IMR-90 (cell line): Measurements from ENCODE around the gene PDE4B. TPM values are rescaled to one million over a fixed set of nuclear protein-coding genes. Genes with fewer than 3 reads are reported as not detected.

Experiments used
- ATAC-seq: fragments of 200-7000 bp; cut with Tn5 transposase; 2 replicates; pipeline ENCODE4 v1.9.1; 2020; ENCODE audit warnings: low read depth, mild to moderate bottlenecking, moderate library complexity
- BruUV-seq: library from RNA; stranded (reverse); fragments of 400-500 nt; replicated peaks from 2 replicates; lab custom pipeline; 2021; lab: Mats Ljungman, UMichigan
- CTCF ChIA-PET: fragments of 300-600 bp; formaldehyde crosslinking; extraction: SDS; loops from one replicate; lab custom pipeline; 2021; ENCODE audit warnings: antibody characterized with exemption; lab: Yijun Ruan, JAX
- POLR2A ChIA-PET: fragments of 300-600 bp; sonication (Branson Sonifier 250); formaldehyde crosslinking; loops from one replicate; lab custom pipeline; 2022; ENCODE audit warnings: antibody characterized with exemption; ENCODE audit not compliant: unreplicated experiment; lab: Charles Lee
- DNase-seq: peaks from one replicate; pipeline ENCODE4 v3.0.0; 2013
- H2AFZ ChIP-seq: replicated peaks from 2 replicates; pipeline ENCODE3; 2013; ENCODE audit warnings: low read length, mild to moderate bottlenecking; ENCODE audit not compliant: poor library complexity
- H2AK5ac ChIP-seq: 2 replicates; pipeline ENCODE4 v1.6.1; 2013; ENCODE audit warnings: low read depth, low read length, inconsistent platforms
- H2AK9ac ChIP-seq: replicated peaks from 2 replicates; pipeline ENCODE3; 2013; ENCODE audit warnings: mild to moderate bottlenecking, low read depth, low read length, moderate library complexity; ENCODE audit not compliant: poor library complexity
- H2BK120ac ChIP-seq: 2 replicates; pipeline ENCODE4 v1.6.1; 2013; ENCODE audit warnings: low read depth, low read length, inconsistent platforms
- H2BK15ac ChIP-seq: 3 replicates; pipeline ENCODE4 v1.6.1; 2013; ENCODE audit warnings: low read depth, low read length, inconsistent platforms
- H2BK20ac ChIP-seq: 2 replicates; pipeline ENCODE4 v1.6.1; 2013; ENCODE audit warnings: low read depth, mild to moderate bottlenecking, inconsistent platforms, low read length, moderate library complexity
- H2BK5ac ChIP-seq: 2 replicates; pipeline ENCODE4 v1.6.1; 2013; ENCODE audit warnings: mild to moderate bottlenecking, low read depth, low read length, inconsistent platforms; ENCODE audit not compliant: poor library complexity, severe bottlenecking
- H3K14ac ChIP-seq: replicated peaks from 2 replicates; pipeline ENCODE4 v1.6.1; 2013; ENCODE audit warnings: low read depth, low read length, inconsistent platforms
- H3K18ac ChIP-seq: 2 replicates; pipeline ENCODE4 v1.6.1; 2013; ENCODE audit warnings: low read depth, low read length, control low read depth
- H3K23ac ChIP-seq: 2 replicates; pipeline ENCODE4 v1.6.1; 2013; ENCODE audit warnings: low read depth, low read length, inconsistent platforms
- H3K27ac ChIP-seq: 2 replicates; pipeline ENCODE4 v1.5.1; 2013; ENCODE audit warnings: mild to moderate bottlenecking, control low read depth, low read length; ENCODE audit not compliant: insufficient read depth
- H3K27me3 ChIP-seq: 2 replicates; pipeline ENCODE4 v1.6.1; 2013; ENCODE audit warnings: low read length; ENCODE audit not compliant: control insufficient read depth, insufficient read depth
- H3K36me3 ChIP-seq: 2 replicates; pipeline ENCODE4 v1.6.1; 2013; ENCODE audit warnings: low read length, mixed read lengths; ENCODE audit not compliant: control insufficient read depth, insufficient read depth
- H3K4ac ChIP-seq: 2 replicates; pipeline ENCODE4 v1.6.1; 2013; ENCODE audit warnings: low read depth, low read length, inconsistent platforms
- H3K4me1 ChIP-seq: 2 replicates; pipeline ENCODE4 v1.6.1; 2013; ENCODE audit warnings: low read length, mixed read lengths; ENCODE audit not compliant: control insufficient read depth, insufficient read depth
- H3K4me2 ChIP-seq: 2 replicates; pipeline ENCODE4 v1.6.1; 2013; ENCODE audit warnings: low read depth, mild to moderate bottlenecking, control low read depth, low read length, moderate library complexity
- H3K4me3 ChIP-seq: 2 replicates; pipeline ENCODE4 v1.5.1; 2013; ENCODE audit warnings: low read depth, mild to moderate bottlenecking, control low read depth, low read length, moderate library complexity; ENCODE audit not compliant: insufficient read depth
- H3K56ac ChIP-seq: 2 replicates; pipeline ENCODE4 v1.6.1; 2013; ENCODE audit warnings: low read length, inconsistent platforms; ENCODE audit not compliant: insufficient read depth; ENCODE audit errors: extremely low read depth
- H3K79me1 ChIP-seq, 2 experiments: 2 replicates each; pipeline ENCODE4 v1.6.1; 2013; ENCODE audit warnings: low read length in 2 of 2, inconsistent platforms in 1 of 2, low read depth in 1 of 2
- H3K9ac ChIP-seq: 2 replicates; pipeline ENCODE4 v1.6.1; 2013; ENCODE audit warnings: low read depth, low read length, control low read depth
- H3K9me1 ChIP-seq: 2 replicates; pipeline ENCODE4 v1.6.1; 2013; ENCODE audit warnings: low read length, inconsistent platforms; ENCODE audit not compliant: insufficient read depth
- H3K9me3 ChIP-seq: 2 replicates; pipeline ENCODE4 v1.6.1; 2013; ENCODE audit warnings: low read length; ENCODE audit not compliant: control insufficient read depth, insufficient read depth
- H4K20me1 ChIP-seq: 2 replicates; pipeline ENCODE4 v1.6.1; 2013; ENCODE audit warnings: low read length, inconsistent platforms; ENCODE audit not compliant: insufficient read depth
- H4K5ac ChIP-seq: 2 replicates; pipeline ENCODE4 v1.6.1; 2013; ENCODE audit warnings: mild to moderate bottlenecking, low read depth, low read length, control low read depth
- H4K8ac ChIP-seq, 2 experiments: 2 replicates each; pipeline ENCODE4 v1.6.1; 2013; ENCODE audit warnings: low read depth in 2 of 2, low read length in 2 of 2, control low read depth in 1 of 2, inconsistent platforms in 1 of 2
- H4K91ac ChIP-seq: 2 replicates; pipeline ENCODE4 v1.6.1; 2013; ENCODE audit warnings: low read depth, low read length, inconsistent platforms; ENCODE audit not compliant: insufficient read depth
- BHLHE40 ChIP-seq: fragments of 150-350 bp; IDR thresholded peaks from 2 replicates; pipeline ENCODE4 v1.6.1; 2016; ENCODE audit warnings: mild to moderate bottlenecking, low read depth, low read length
- CEBPB ChIP-seq: IDR thresholded peaks from 2 replicates; pipeline ENCODE4 v1.6.1; 2012; ENCODE audit warnings: low read depth, low read length, improper control_type of control experiment
- CHD1 ChIP-seq: IDR thresholded peaks from 2 replicates; pipeline ENCODE4 v1.6.1; 2012; ENCODE audit warnings: low read depth, low read length, improper control_type of control experiment
- CTCF ChIP-seq: conservative IDR thresholded peaks from 2 replicates; pipeline ENCODE4 v1.5.1; 2012; ENCODE audit warnings: mild to moderate bottlenecking, low read depth, low read length, improper control_type of control experiment
- ELK1 ChIP-seq: fragments of 150-350 bp; IDR thresholded peaks from 2 replicates; pipeline ENCODE4 v1.6.1; 2016; ENCODE audit warnings: low read depth, mild to moderate bottlenecking, low read length, moderate library complexity, borderline replicate concordance
- FOS ChIP-seq: fragments of 150-350 bp; IDR thresholded peaks from 2 replicates; pipeline ENCODE4 v1.6.1; 2016; ENCODE audit warnings: low read depth, low read length
- MAFK ChIP-seq: IDR thresholded peaks from 2 replicates; pipeline ENCODE4 v1.6.1; 2012; ENCODE audit warnings: low read depth, low read length, improper control_type of control experiment
- MAZ ChIP-seq: IDR thresholded peaks from 2 replicates; pipeline ENCODE4 v1.6.1; 2012; ENCODE audit warnings: low read depth, mild to moderate bottlenecking, low read length, improper control_type of control experiment, moderate library complexity, borderline replicate concordance
- MXI1 ChIP-seq: IDR thresholded peaks from 2 replicates; pipeline ENCODE4 v1.6.1; 2012; ENCODE audit warnings: low read depth, mild to moderate bottlenecking, low read length, moderate library complexity, borderline replicate concordance
- NFE2L2 ChIP-seq: fragments of 150-350 bp; IDR thresholded peaks from 2 replicates; pipeline ENCODE4 v1.6.1; 2016; ENCODE audit warnings: low read depth, mild to moderate bottlenecking, low read length
- POLR2A ChIP-seq: IDR thresholded peaks from 2 replicates; pipeline ENCODE4 v1.6.1; 2012; ENCODE audit warnings: mild to moderate bottlenecking, low read depth, low read length
- RAD21 ChIP-seq: IDR thresholded peaks from 2 replicates; pipeline ENCODE4 v1.6.1; 2012; ENCODE audit warnings: low read length, improper control_type of control experiment
- RCOR1 ChIP-seq: IDR thresholded peaks from 2 replicates; pipeline ENCODE4 v1.6.1; 2012; ENCODE audit warnings: mild to moderate bottlenecking, low read length, improper control_type of control experiment; ENCODE audit not compliant: insufficient replicate concordance
- RFX5 ChIP-seq: IDR thresholded peaks from 2 replicates; pipeline ENCODE4 v1.8.0; 2012; ENCODE audit warnings: low read depth, mild to moderate bottlenecking, low read length, moderate library complexity
- SMC3 ChIP-seq: fragments of 150-350 bp; IDR thresholded peaks from 2 replicates; pipeline ENCODE4 v1.6.1; 2016; ENCODE audit warnings: low read depth, mild to moderate bottlenecking, antibody characterized with exemption, low read length, moderate library complexity
- USF2 ChIP-seq: fragments of 150-350 bp; IDR thresholded peaks from 2 replicates; pipeline ENCODE4 v1.6.1; 2017; ENCODE audit warnings: mild to moderate bottlenecking, antibody characterized with exemption, low read length, low read depth
- WGBS, 2 experiments: methylation state at CpG; one replicate each; pipeline versions ENCODE4 v1.1.5 to v1.1.7; 2013; ENCODE audit warnings: missing lambda C conversion rate in 2 of 2; ENCODE audit not compliant: insufficient read length in 1 of 2; ENCODE audit errors: extremely low coverage in 2 of 2; 5-methylcytosine and 5-hydroxymethylcytosine counted together
- dilution Hi-C: fragments of 300-500 bp; cut with HindIII; formaldehyde crosslinking; loops from one replicate; pipeline ENCODE4 v1.14.3; 2018; ENCODE audit warnings: low sequenced_read_pairs; ENCODE audit not compliant: unreplicated experiment
- in situ Hi-C: fragments of 300-500 bp; cut with MboI; formaldehyde crosslinking; loops from 3 replicates; pipeline ENCODE4 v1.14.3; 2019; ENCODE audit warnings: low sequenced_read_pairs, inconsistent platforms, mixed read lengths
- intact Hi-C: fragments of 100-400 bp; cut with micrococcal nuclease; formaldehyde crosslinking; loops from 2 replicates; pipeline ENCODE4 v1.10.0; 2022
- polyA plus RNA-seq, 3 experiments: library from polyadenylated mRNA; depleted of rRNA; stranded (reverse); fragments of >200 nt; gene quantifications; 2 replicates each; pipeline ENCODE4 v1.2.3, GENCODE V29; 2012; ENCODE audit warnings: low replicate concordance in 1 of 3
- total RNA-seq: library from RNA; depleted of rRNA; stranded (reverse); fragments of >200 nt; gene quantifications from 2 replicates; pipeline ENCODE4 v1.2.3, GENCODE V29; 2012

Gene PDE4B
- total and polyA plus RNA-seq, 2 of the 4 experiments (the other 2 are of a cell fraction): 5.8 to 21.3 TPM

- ATAC-seq: no peak
- Histone ChIP-seq H3K4me1 (no peaks in the 10 kb centered on the region), H2AK5ac (no peak overlapping the region), H3K4me3 (no peak overlapping the region), H3K79me1 (no peaks in the 10 kb centered on the region), H3K36me3 (no peaks in the 10 kb centered on the region), H3K23ac (no peak overlapping the region), H3K18ac (no peak overlapping the region), H3K9ac (no peak overlapping the region), H2BK5ac (no peak overlapping the region), H3K27ac (no peak overlapping the region), H3K9me3 (no peaks in the 10 kb centered on the region), H3K14ac (no peak overlapping the region), H4K8ac (no peak overlapping the region), H3K27me3 (no peaks in the 10 kb centered on the region), H3K4ac (no peak overlapping the region), H3K56ac (no peak overlapping the region), H2BK15ac (no peak overlapping the region), H4K5ac (no peak overlapping the region), H3K9me1 (no peaks in the 10 kb centered on the region), H4K20me1 (no peaks in the 10 kb centered on the region), H4K91ac (no peak overlapping the region), H2AFZ (no peak overlapping the region), H3K4me2 (no peak overlapping the region), H2BK120ac (no peak overlapping the region), H2AK9ac (no peak overlapping the region), H2BK20ac (no peak overlapping the region)
- no CpG with 5 or more reads among the region's 2 CpGs for WGBS, 2 experiments
- no peak for DNase-seq
- intact Hi-C loops: no loop called here
- dilution Hi-C loops: no loop called here
- BruUV-seq: no TSS peak
- ChIA-PET POLR2A (no interaction called here), CTCF (interaction anchor here (0.6 kb wide), 1 partner anchor 758 kb away, joined by 3 read pairs; no protein-coding TSS in a partner anchor)
- in situ Hi-C loops: no loop called here
- TF ChIP-seq MAZ (no peak), RAD21 (no peak), USF2 (no peak), POLR2A (no peak), FOS (no peak), CTCF (no peak), MXI1 (no peak), MAFK (no peak), ELK1 (no peak), RCOR1 (no peak), CHD1 (no peak), NFE2L2 (no peak), CEBPB (no peak), SMC3 (no peak), RFX5 (no peak), BHLHE40 (no peak)
These were observed 201.5 kb downstream of the PDE4B start for GRCh38 chr1:65994223-65994622.
